SKM-1 (cell line): ENCODE data around the gene THAP7.
A peak's percentile ranks its signal among the peaks of the same experiment; 100 is the strongest.
"Not testable (repeated sequence)": the region's sequence is repeated elsewhere in the genome, so short reads cannot be mapped to it uniquely, and the experiment has no call there.

Experiments
- DNase-seq: peaks from one replicate; lab custom pipeline; 2025; ENCODE audit not compliant: unreplicated experiment; lab: John Stamatoyannopoulos, UW

Gene THAP7

DNA sequence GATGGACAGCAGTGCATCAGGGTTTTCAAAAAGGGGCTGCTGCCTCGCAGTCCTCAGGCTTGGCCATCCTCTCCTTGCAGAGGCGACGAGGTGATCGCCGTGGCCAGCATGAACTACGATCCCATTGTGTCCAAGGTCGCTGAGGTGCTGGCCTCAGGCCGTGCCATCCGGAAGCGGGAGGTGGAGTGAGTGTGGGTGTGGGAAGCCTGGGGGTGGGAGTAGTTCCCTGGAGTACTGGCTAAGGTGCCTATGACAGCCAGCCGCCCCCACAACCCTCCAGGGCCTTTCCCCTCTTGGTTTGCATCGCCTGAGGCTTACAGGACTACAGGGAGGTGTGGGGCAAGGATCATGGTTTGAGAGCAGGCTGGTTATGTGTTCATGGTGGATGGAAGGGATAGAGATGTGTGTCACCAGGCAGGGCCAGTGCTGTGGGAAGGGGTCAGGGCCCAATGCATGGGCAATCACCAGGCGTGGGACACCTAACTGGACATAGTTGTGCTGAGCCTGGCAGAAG, 21.9 kb downstream of the THAP7 start:
- no peak for DNase-seq

GRCh38 chr22:20979243-20979809, 22.6 kb downstream of the THAP7 start:
- DNase-seq: no peak

- no peak for DNase-seq
These were observed 23.5 kb downstream of the THAP7 start for GRCh38 chr22:20978419-20978818.

GRCh38 chr22:20977516-20978170, 24.3 kb downstream of the THAP7 start:
- no peak for DNase-seq

DNA sequence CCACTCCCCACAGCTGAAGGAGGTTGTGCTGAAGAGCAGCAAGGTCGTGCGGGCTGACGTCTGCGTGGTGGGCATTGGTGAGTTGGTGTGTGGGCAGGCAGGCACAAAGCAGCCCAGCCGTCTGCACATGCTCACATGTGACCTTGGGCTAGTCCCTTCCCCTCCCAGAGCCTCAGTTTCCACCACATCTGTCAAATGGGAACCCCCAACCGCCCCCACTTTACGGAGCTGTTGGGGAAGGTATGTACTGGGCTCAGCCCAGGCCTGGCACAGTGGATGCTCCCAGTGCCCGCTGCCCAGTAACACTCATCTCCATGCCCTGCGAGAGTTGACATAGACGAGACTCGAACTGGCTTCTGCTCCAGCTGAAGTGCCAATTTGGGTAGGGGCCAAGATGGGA, 24.9 kb downstream of the THAP7 start:
- no peak for DNase-seq

DNA sequence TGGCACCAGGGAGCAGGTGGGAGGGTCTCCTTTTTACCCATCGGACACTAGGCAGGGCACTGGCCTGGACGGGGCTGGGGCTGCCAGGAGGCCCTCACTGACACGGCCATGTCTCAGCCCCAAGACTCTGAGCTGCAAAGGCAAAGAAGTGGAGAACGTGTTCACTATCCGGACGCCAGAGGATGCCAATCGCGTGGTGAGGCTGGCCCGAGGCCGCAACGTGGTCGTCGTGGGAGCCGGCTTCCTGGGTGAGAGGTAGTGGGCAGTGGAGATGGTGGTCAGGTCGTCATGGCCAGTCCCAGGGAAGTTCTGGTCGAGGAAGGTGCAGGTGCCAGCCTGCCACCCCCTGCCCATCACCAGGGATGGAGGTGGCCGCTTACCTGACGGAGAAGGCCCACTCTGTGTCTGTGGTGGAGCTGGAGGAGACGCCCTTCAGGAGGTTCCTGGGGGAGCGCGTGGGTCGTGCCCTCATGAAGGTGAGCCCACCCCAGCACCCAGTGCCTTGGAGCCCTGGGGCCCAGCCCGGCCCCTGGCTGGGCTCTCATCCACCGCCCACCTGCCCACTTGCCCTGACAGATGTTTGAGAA, 25.5 kb downstream of the THAP7 start:
- no peak for DNase-seq

DNA sequence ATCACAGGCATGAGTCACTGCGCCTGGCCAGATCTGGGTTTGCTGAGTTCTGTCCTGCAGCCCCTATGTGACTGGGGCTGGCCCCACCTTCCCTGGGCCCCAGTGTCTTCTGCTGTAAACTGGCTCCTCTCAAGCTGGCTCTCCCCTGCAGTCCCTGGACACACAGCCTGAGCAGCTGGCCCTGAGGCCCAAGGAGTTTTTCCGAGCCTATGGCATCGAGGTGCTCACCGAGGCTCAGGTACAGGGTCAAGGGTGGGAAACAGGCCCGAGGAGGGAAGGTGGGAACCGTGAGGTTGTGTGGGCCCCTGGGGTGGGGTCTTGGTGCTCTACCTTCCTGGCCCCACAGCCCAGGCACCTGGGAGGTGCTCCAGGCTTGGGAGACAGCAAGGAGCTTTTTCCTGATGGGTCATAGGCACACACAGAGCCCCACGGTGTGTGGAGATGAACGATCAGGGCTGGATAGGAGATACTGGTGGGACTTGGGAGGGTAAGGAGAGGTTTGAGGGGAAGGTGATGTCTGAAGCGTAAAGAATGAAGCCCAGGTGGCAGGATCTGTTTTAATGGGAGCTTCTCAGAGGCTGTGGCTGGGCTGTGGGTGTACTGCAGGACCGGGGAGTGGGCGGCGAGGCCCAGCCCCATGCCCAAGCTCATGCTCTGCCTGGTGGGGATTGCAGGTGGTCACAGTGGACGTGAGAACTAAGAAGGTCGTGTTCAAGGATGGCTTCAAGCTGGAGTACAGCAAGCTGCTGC, 26.2 kb downstream of the THAP7 start:
- DNase-seq: no peak

GRCh38 chr22:20974336-20974955, 27.5 kb downstream of the THAP7 start:
- no peak for DNase-seq

GRCh38 chr22:20973634-20974286, 28.2 kb downstream of the THAP7 start:
- no peak for DNase-seq

DNA sequence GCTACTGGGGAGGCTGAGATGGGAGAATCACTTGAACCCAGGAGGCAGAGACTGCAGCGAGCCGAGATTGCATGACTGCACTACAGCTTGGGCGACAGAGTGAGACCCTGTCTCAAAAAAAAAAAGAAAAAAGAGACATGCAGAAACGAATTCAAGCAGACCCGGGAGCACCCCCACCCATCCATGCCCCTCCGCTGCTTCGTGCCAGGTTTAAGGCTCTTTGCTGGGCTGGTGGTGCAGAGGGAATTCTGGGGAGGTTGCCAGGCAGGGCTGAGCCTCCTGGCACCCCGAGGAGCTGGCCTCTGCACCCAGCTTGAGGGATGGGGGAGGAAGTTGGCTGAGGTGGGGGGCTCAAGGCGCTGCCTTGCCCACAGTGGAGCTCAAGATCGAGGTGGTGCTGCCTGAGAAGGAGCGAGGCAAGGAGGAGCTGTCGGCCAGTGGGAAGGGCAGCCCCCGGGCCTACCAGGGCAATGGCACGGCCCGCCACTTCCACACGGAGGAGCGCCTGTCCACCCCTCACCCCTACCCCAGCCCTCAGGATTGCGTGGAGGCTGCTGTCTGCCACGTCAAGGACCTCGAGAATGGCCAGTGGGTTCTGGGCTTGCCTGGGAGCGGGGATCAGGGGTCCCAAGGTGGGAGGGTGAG, 28.9 kb downstream of the THAP7 start:
- no peak for DNase-seq

DNA sequence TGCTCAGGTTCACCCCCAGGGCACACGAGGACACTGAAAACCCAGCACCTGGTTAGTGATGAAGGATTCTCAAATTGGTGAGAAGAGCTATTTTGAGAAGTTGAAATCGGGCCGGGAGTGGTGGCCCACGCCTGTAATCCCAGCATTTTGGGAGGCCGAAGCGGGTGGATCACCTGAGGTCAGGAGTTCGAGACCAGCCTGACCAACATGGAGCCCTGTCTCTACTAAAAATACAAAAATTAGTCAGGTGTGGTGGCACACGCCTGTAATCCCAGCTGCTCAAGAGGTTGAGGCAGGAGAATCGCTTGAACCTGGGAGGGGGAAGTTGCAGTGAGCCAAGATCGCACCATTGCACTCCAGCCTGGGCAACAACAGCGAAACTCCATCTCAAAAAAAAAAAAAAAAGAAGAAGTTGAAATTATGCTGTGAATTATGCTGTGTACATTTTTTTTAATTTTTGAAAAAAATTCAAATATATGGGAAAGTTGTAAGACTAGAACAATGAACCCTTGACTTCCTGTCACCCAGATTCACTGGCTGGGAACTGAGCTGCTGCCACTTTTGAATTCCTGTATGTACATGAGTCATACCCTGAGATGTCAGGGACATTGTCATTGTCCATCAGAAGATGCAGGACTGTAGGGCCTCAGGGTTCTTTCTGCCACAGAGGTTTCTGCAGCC, 29.8 kb downstream of the THAP7 start:
- DNase-seq: not testable (repeated sequence)

DNA sequence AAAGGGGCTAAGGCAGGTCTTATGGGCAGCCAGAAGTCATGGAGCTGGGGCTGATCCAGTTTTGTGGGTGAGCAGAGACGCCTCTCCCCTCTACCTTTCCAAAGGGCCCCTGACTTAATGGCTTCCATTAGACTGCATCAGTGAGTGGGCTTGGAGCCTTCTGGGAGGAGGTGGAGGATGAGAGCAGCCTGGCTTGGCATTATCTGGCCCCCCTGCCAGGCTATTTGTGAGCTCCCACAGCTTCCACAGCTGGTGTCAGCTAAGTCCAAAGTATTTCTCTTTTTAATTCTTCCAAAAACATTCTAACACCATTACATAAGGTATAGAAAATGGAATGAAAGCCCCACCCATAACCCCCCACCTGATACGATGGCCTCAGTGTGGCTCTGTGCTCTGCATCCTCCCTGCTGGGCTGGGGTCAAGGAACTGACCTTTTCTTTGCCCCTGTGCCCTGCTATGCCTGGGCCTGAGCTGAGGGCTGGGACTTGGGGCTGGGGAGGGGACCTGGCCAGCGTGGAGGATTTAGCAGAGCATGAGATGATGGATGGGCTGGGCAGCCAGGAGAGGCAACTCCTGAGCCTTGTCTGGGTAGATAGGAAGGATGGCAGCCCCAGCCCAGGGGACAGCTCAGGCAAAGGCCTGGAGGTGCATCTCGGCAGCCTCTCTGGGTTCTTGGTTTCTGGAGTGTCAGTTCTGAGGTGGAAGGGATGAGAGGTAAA, 30.8 kb downstream of the THAP7 start:
- no peak for DNase-seq

DNA sequence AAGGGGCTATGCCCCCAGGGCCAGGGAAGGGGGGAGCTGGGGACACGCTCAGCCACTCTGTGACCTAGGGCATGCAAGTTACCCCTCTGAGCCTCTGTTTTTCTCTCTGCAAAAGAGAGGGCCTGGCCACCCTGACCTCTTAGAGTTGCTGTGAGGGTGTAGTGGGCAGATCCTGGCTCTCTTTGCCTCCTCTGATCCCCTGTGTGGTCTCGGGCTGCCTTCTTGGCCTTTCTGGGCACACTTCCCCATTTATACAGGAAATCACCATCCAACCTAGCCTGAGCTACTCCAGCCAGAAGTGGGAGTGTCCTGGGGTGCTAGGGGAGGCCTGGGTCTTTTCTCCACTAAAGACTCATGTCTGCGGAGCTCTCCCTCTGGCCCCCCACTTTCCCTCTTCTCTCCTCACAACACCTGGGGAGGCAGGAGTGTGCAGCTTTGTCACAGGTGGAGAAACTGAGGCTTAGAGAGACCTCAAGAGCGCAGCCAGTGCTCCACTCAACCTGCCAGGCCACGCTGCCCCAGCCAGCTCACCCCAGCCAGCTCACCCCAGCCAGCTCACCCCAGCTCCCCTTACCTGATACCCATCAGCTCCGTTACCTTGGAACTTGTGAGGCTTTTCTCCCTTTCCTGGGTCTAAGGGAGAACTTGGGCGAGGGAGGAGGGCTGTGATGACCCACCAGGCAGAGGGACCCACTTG, 33.5 kb downstream of the THAP7 start:
- DNase-seq: peak; percentile 68

DNA sequence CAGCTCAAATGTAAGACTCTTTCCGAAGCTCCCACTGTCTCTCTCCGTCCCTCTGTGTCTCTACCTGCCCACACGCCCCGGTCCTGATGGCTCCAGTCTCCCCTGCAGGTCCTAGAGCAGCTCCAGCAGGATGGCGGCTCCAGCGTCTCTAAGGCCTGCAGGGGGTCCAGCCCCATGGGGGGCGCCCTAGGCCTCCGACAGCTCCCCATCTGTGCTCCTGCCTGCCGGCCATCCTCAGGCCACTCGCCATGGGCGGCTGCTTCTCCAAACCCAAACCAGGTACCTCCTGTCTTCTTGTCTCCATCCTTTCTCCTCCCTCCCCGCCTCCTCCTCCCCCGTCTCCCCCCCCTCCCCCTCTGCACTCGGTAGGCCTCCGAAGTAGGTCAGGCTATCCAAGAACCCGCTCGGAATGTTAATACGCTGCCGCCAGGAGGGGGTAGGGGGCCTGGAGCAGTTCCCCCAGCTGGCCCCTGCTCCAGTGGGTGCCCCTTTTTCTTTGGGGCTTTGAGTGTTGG, 34.2 kb downstream of the THAP7 start:
- DNase-seq: no peak

DNA sequence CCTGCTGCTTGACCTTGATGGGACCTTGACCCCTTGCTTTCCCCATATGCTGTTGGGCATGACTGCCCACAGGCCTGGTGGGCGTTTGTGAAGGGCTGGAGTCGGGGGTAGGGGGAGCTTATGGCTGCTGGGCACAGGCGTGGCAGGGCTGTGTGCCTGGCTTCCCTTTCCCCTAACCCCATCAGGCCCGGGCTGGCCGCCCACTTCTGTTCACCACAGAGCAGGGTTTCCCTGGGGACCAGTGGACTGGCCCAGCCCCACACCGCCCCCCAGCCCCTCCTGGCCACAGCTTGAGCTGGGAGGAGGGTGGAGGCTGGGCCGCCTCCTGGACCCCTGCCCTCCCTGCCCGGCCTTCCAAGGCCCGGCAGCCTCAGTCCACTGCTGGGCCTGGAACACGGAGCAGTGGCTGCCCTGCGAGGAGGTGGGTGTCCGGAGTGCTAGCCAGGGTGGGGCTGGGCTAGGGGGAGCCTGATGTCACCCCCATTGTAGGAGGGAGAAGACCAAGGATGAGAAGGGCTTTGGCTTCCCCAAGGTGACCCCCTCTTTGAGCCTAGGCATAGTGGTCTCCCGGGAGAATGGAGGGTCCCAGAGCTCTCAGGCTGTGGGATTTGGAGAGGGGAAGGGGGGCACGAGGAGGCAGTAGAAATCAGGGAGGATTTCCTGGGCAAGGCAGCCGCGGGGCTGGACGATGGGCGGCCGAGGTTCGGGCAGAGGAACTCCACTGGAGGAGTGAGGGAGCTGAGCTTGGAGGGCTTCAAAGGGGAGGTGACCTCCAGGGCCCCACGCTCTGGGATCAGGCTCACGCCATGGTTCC, 34.8 kb downstream of the THAP7 start, which contains the start of gene AIFM3:
AIFM3 (plus strand) TSS at position 373 of the 814 bp plus-strand sequence. CDS start 690 bp downstream, outside the sequence.
- DNase-seq: no peak

- DNase-seq: no peak
These were observed 35.7 kb downstream of the THAP7 start for GRCh38 chr22:20965888-20966855.
